Keratinocyte (primary cell): Measurements from ENCODE around the gene SUN3. TPM values are rescaled to one million over a fixed set of nuclear protein-coding genes. Genes with fewer than 3 reads are reported as not detected.

Experiments
- DNase-seq: peaks from one replicate; pipeline ENCODE4 v3.0.0-alpha.2; 2011; ENCODE audit warnings: low read depth, missing footprints, low spot score
- FAIRE-seq: peaks from 2 replicates; lab custom pipeline; 2011; peaks lifted over from hg19 to GRCh38; lab: Jason Lieb, UNC
- H2AFZ ChIP-seq: 2 replicates; pipeline ENCODE4 v1.6.0; 2012; ENCODE audit warnings: low read length, control low read depth, inconsistent platforms; ENCODE audit not compliant: control insufficient read depth
- H3K27ac ChIP-seq: 2 replicates; pipeline ENCODE4 v1.5.1; 2011; ENCODE audit warnings: low read length; ENCODE audit not compliant: control insufficient read depth, insufficient read depth
- H3K27me3 ChIP-seq: 3 replicates; pipeline ENCODE4 v1.6.0; 2011; ENCODE audit warnings: low read length; ENCODE audit not compliant: control insufficient read depth, insufficient read depth; ENCODE audit errors: extremely low read depth
- H3K36me3 ChIP-seq, 2 experiments: 2 replicates in 1 of 2; 3 replicates in 1 of 2; pipeline ENCODE4 v1.5.1; 2011; ENCODE audit warnings: low read length in 2 of 2, mild to moderate bottlenecking in 1 of 2; ENCODE audit not compliant: control insufficient read depth in 2 of 2, insufficient read depth in 2 of 2; ENCODE audit errors: extremely low read depth in 1 of 2
- H3K4me1 ChIP-seq: 3 replicates; pipeline ENCODE4 v1.5.1; 2011; ENCODE audit warnings: low read length; ENCODE audit not compliant: control insufficient read depth, insufficient read depth; ENCODE audit errors: extremely low read depth
- H3K4me2 ChIP-seq: 3 replicates; pipeline ENCODE4 v1.6.0; 2011; ENCODE audit warnings: low read depth, low read length; ENCODE audit not compliant: control insufficient read depth, insufficient read depth; ENCODE audit errors: extremely low read depth
- H3K4me3 ChIP-seq, 3 experiments: fragments of 200-600 bp in 1 of 3; sonication (generic) in 1 of 3; 2 replicates in 2 of 3; 3 replicates in 1 of 3; pipeline ENCODE4 v1.5.1; 2011 to 2016; ENCODE audit warnings: low read length in 3 of 3, mild to moderate bottlenecking in 3 of 3, control low read depth in 2 of 3, inconsistent platforms in 1 of 3, low read depth in 1 of 3, mixed read lengths in 1 of 3, mixed run types in 1 of 3, moderate library complexity in 1 of 3; ENCODE audit not compliant: control insufficient read depth in 2 of 3, insufficient read depth in 2 of 3; ENCODE audit errors: extremely low read depth in 1 of 3
- H3K79me2 ChIP-seq: 2 replicates; pipeline ENCODE4 v1.6.0; 2012; ENCODE audit warnings: low read length; ENCODE audit not compliant: control insufficient read depth, insufficient read depth
- H3K9ac ChIP-seq: 3 replicates; pipeline ENCODE4 v1.6.0; 2011; ENCODE audit warnings: low read length; ENCODE audit not compliant: control insufficient read depth, insufficient read depth; ENCODE audit errors: extremely low read depth
- H3K9me1 ChIP-seq: 3 replicates; pipeline ENCODE4 v1.6.0; 2011; ENCODE audit warnings: low read length; ENCODE audit not compliant: control insufficient read depth, insufficient read depth; ENCODE audit errors: extremely low read depth
- H3K9me3 ChIP-seq: 2 replicates; pipeline ENCODE4 v1.5.1; 2012; ENCODE audit warnings: low read depth, low read length; ENCODE audit not compliant: control insufficient read depth
- H4K20me1 ChIP-seq: 3 replicates; pipeline ENCODE4 v1.6.0; 2011; ENCODE audit warnings: low read length; ENCODE audit not compliant: control insufficient read depth, insufficient read depth; ENCODE audit errors: extremely low read depth
- CTCF ChIP-seq, 3 experiments: IDR thresholded peaks in 1 of 3; conservative IDR thresholded peaks in 1 of 3; optimal IDR thresholded peaks in 1 of 3; 2 replicates in 2 of 3; 3 replicates in 1 of 3; pipeline versions ENCODE3 to v1.5.1; 2011; ENCODE audit warnings: low read length in 3 of 3, mild to moderate bottlenecking in 3 of 3, moderate library complexity in 2 of 3, control low read depth in 1 of 3, inconsistent platforms in 1 of 3; ENCODE audit not compliant: insufficient read depth in 2 of 3; ENCODE audit errors: extremely low read depth in 1 of 3
- EZH2 ChIP-seq: IDR thresholded peaks from one replicate; pipeline ENCODE4 v1.6.1; 2012; ENCODE audit warnings: inconsistent platforms, mild to moderate bottlenecking, low read length, moderate library complexity
- dilution Hi-C: fragments of 300-500 bp; cut with MboI; formaldehyde crosslinking; loops from one replicate; pipeline ENCODE4 v1.7.0; 2020; ENCODE audit warnings: low sequenced_read_pairs; ENCODE audit not compliant: extremely low pct_ligation_motif_present
- polyA plus RNA-seq, 5 experiments: library from polyadenylated mRNA; depleted of rRNA in 3 of 5; stranded (reverse) in 3 of 5; stranded (forward) in 1 of 5; unstranded in 1 of 5; fragments of >200 nt; gene quantifications; 1 replicate in 1 of 5; 2 replicates in 3 of 5; 3 replicates in 1 of 5; pipeline versions ENCODE4 v1.2.1 to v1.2.3, GENCODE V29; 2011 to 2012; ENCODE audit warnings: missing spikeins in 2 of 5, low read depth in 1 of 5, low replicate concordance in 1 of 5

SUN3 gene
- polyA plus RNA-seq, 1 donor (not counting 4 experiments of a cell fraction or from before 2014, with no cell fraction given) = not detected

GRCh38 chr7:47952224-47952623, 76.7 kb downstream of the SUN3 start:
- Histone ChIP-seq H3K79me2 (no peaks in the 10 kb centered on the region), H4K20me1 (no peaks in the 10 kb centered on the region), H3K36me3 (peaks cover 5 to 8% of the 10 kb centered on the region in 2 experiments), H3K9me3 (no peaks in the 10 kb centered on the region), H2AFZ (no peak overlapping the region), H3K4me1 (no peaks in the 10 kb centered on the region), H3K27me3 (no peaks in the 10 kb centered on the region), H3K9ac (no peak overlapping the region), H3K9me1 (no peaks in the 10 kb centered on the region), H3K27ac (no peak overlapping the region), H3K4me3 (no peak overlapping the region), H3K4me2 (no peak overlapping the region)
- no peak for DNase-seq
- TF ChIP-seq EZH2 = no peak
- TF ChIP-seq CTCF (optimal IDR thresholded peaks at IDR 0.05 in 1 of 3, IDR thresholded peaks at IDR 0.05 in 1 of 3, conservative IDR thresholded peaks at IDR 0.05 in 1 of 3; ENCODE audit: extremely low read depth in 1 of 3, insufficient read depth in 2 of 3, low read length in 3 of 3) = no peak
- FAIRE-seq = no peak
- dilution Hi-C loops = no loop called here

- Histone ChIP-seq H3K79me2 (no peaks in the 10 kb centered on the region), H3K4me3 (no peak overlapping the region), H3K9ac (no peak overlapping the region), H3K27ac (no peak overlapping the region), H3K9me3 (no peaks in the 10 kb centered on the region), H4K20me1 (no peaks in the 10 kb centered on the region), H3K4me1 (peaks cover 4% of the 10 kb centered on the region), H3K9me1 (no peaks in the 10 kb centered on the region), H3K27me3 (no peaks in the 10 kb centered on the region), H3K36me3 (peaks cover 5 to 8% of the 10 kb centered on the region in 2 experiments), H2AFZ (no peak overlapping the region), H3K4me2 (no peak overlapping the region)
- no peak for FAIRE-seq
- DNase-seq = no peak
- TF ChIP-seq EZH2 = no peak
- TF ChIP-seq CTCF (optimal IDR thresholded peaks at IDR 0.05 in 1 of 3, IDR thresholded peaks at IDR 0.05 in 1 of 3, conservative IDR thresholded peaks at IDR 0.05 in 1 of 3; ENCODE audit: extremely low read depth in 1 of 3, insufficient read depth in 2 of 3, low read length in 3 of 3) = no peak
- dilution Hi-C loops = no loop called here
Observed at GRCh38 chr7:47951374-47951773, 77.5 kb downstream of the SUN3 start.
